ENCODE results near the gene MSL2.

GRCh38 chr3:136189859-136190617 lies 6.1 kb downstream of the MSL2 start:
- TF ChIP-seq CTCF (conservative IDR thresholded peaks at IDR 0.05; ENCODE audit: low read depth, low read length): no peak
- no peak for TF ChIP-seq MAZ (IDR thresholded peaks at IDR 0.05; ENCODE audit: borderline replicate concordance, low read depth, low read length)
- no peak for TF ChIP-seq BHLHE40 (IDR thresholded peaks at IDR 0.05; ENCODE audit: low read depth, low read length)
- TF ChIP-seq POLR2A (IDR thresholded peaks at IDR 0.05; ENCODE audit: low read depth, low read length): no peak
- TF ChIP-seq USF2 (IDR thresholded peaks at IDR 0.05; ENCODE audit: low read depth, low read length): no peak

All from IMR-90 (cell line).